ENCODE measurements around the gene ITSN1.

ITSN1 gene

DNA sequence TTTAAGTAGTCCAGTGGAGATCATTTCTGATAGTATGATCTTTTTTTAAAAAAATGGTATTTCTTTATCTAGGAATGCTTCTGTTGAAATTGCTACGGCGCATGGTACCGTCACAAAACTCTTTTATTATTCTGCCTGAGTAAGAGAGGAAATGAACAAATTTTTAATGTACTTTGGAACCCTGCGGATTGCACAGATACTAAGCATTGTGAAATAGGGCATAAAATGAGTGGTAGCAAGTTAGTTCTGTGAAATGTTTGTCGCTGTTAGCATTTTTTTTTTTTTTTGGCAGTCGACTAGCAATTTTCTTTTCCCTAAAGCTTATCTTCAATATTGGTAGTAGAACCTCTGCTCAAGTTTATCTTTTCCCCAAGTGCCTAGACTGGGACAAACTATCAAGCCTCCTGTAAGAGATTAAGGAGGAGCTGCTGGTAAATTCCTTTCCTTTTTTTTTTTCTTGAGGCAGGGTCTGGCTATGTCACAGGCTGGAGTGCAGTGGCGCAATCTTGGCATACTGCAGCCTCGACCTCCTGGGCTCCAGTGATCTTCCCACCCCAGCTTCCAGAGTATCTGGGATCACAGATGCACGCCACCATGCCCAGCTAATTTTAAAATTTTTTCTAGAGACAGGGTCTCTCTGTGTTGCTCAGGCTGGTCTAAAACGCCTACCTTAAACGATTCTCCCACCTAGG is 2.2 kb downstream of the ITSN1 start:
- peak overlapping the region; percentile 74 for H3K4me3 ChIP-seq (ENCODE audit: low read length)
- TF ChIP-seq, protein P1, sequence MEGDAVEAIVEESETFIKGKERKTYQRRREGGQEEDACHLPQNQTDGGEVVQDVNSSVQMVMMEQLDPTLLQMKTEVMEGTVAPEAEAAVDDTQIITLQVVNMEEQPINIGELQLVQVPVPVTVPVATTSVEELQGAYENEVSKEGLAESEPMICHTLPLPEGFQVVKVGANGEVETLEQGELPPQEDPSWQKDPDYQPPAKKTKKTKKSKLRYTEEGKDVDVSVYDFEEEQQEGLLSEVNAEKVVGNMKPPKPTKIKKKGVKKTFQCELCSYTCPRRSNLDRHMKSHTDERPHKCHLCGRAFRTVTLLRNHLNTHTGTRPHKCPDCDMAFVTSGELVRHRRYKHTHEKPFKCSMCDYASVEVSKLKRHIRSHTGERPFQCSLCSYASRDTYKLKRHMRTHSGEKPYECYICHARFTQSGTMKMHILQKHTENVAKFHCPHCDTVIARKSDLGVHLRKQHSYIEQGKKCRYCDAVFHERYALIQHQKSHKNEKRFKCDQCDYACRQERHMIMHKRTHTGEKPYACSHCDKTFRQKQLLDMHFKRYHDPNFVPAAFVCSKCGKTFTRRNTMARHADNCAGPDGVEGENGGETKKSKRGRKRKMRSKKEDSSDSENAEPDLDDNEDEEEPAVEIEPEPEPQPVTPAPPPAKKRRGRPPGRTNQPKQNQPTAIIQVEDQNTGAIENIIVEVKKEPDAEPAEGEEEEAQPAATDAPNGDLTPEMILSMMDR (conservative IDR thresholded peaks at IDR 0.05; ENCODE audit: low read depth, low read length) = no peak
- no peak for DNase-seq (ENCODE audit: low read depth)

DNA sequence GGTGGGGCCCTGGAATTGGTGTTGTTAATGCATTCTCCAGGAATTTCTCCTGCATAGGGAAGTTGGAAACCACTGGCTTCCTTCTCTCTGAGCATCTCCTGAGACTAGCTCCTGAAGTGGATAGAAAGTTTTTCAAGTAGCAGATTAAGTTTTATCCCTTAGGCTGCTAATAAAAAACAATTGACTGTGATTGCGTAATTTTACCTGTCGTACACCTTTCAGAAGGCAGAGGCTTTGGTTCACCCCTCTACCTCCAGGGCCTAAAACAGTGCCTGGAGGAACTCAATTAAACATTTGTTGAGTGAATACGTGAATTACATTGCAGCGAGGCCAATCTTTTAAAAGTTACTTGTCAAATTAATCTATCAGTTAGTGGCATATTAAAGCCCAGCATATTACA is 3.4 kb downstream of the ITSN1 start:
- DNase-seq (ENCODE audit: low read depth) = no peak

DNA sequence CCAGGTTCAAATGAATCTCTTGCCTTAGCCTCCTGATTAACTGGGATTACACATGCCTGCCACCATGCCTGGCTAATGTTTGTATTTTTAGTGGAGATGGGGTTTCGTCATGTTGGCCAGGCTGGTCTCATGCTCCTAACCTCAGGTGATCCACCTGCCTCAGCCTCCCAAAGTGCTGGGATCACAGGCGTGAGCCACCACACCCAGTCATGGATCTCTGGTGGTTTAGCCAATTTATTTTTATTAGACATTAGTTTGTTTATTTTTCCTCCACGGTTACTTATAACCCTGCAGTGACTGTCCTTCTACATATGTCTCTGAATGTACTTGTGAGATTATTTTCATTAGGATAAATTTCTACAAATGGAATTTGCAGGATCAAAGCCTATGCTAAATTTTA is 5.3 kb downstream of the ITSN1 start:
- no peak for DNase-seq (ENCODE audit: low read depth)
- TF ChIP-seq, protein P1 (conservative IDR thresholded peaks at IDR 0.05; ENCODE audit: low read depth, low read length) = no peak
- no peak overlapping the region for H3K4me3 ChIP-seq (ENCODE audit: low read length)

More for the DNA sequence above, 3.4 kb downstream of the ITSN1 start:
- no peak overlapping the region for H3K4me3 ChIP-seq (ENCODE audit: low read length)
- TF ChIP-seq, protein P1 (conservative IDR thresholded peaks at IDR 0.05; ENCODE audit: low read depth, low read length) = no peak

DNA sequence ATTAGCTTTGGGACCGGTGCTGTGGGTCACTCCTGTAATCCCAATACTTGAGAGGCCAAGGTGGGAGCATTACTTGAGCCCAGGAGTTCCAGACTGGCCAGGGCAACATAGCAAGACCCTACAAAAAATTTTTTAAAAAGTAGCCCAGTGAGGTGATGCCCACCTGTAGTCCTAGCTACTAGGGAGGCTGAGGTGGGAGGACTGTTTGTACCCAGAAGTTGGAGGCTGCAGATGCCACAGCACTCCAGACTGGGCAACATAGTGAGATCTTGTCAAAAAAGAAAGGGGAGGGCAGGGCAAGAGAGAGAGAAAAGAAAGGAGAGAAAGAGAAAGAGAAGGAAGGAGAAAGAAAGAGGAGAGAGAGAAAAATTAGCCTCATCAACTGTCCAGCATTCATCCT is 6.3 kb downstream of the ITSN1 start:
- H3K4me3 ChIP-seq (ENCODE audit: low read length) = no peak overlapping the region
- TF ChIP-seq, protein P1 (conservative IDR thresholded peaks at IDR 0.05; ENCODE audit: low read depth, low read length) = no peak
- no peak for DNase-seq (ENCODE audit: low read depth)

DNA sequence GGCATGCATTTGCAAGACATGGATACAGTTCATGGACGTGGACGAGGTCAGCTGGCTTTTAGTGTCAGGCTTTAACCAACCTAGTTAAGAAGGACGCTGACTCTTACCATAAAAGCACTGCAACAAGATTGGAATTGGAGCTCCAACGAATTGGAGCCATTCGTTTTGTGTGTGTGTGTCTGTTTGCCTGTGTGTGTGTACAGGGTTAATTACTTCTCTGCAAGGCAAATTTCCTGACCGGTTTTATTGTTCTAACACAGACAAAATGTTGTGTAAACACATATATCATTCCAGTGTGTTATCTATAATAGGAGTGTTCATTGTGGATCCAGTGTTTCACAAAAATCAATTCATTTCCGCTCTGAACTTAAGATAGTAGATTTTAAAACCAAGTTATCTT is 7.9 kb downstream of the ITSN1 start:
- H3K4me3 ChIP-seq (ENCODE audit: low read length) = no peak overlapping the region
- no peak for DNase-seq (ENCODE audit: low read depth)
- TF ChIP-seq, protein P1 (conservative IDR thresholded peaks at IDR 0.05; ENCODE audit: low read depth, low read length) = no peak

DNA sequence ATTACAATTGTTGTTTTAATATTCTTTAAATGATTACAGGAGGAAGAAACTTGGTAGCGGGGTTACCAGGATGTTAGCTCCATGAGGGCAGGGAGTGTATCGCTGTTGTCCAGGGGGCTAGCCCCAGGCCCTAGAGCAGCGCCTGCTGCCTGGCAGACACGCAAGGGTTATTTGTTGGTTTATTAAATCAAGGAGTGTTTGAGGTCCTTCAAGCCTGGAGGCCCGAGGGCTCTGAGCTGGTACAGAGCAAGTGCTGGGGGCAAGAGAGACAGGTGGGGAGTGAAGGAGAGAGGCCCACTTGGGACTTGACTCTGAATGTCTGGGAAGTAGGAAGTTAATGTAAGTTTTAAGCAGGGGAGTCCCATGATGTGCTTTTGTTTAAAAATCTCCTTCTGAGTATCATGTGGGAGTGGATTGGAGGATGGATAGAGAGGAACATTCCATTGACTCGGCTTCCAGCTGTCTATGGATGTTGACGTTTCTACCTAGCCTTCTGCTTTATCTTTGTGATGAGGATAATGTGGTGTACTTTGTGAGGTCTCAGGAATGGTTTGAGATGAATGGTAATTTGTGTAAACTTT is 8.7 kb downstream of the ITSN1 start:
- TF ChIP-seq, protein P1 (conservative IDR thresholded peaks at IDR 0.05; ENCODE audit: low read depth, low read length) = no peak
- DNase-seq (ENCODE audit: low read depth) = no peak
- no peak overlapping the region for H3K4me3 ChIP-seq (ENCODE audit: low read length)

Measured in retinal pigment epithelial cell (primary cell).